CD4-positive, alpha-beta T cell (primary cell): Measurements from ENCODE around the gene XYLT1. TPM values are rescaled to one million over a fixed set of nuclear protein-coding genes. Genes with fewer than 3 reads are reported as not detected.

Experiments
- ATAC-seq: fragments of 200-7000 bp; cut with Tn5 transposase; one replicate; pipeline ENCODE4 v1.10.0; 2022; ENCODE audit warnings: mild to moderate bottlenecking; ENCODE audit not compliant: poor library complexity
- CTCF ChIA-PET: fragments of 350-600 bp; sonication (Branson Sonifier 250); formaldehyde crosslinking; loops from one replicate; lab custom pipeline; 2021; ENCODE audit warnings: antibody characterized with exemption, inconsistent platforms; lab: Charles Lee
- POLR2A ChIA-PET: fragments of 350-600 bp; sonication (Branson Sonifier 250); formaldehyde crosslinking; loops from one replicate; lab custom pipeline; 2021; ENCODE audit warnings: antibody characterized with exemption, inconsistent platforms; lab: Charles Lee
- DNase-seq, 14 experiments: peaks; one replicate each; pipeline ENCODE4 v3.0.0-alpha.2; 2013 to 2020; ENCODE audit warnings: mixed read lengths in 2 of 14
- H3K27ac ChIP-seq, 2 donors: one replicate each; pipeline versions ENCODE4 v1.5.1 to v1.7.0; 2013; ENCODE audit warnings: low read length in 2 of 2, low read depth in 1 of 2, mild to moderate bottlenecking in 1 of 2
- H3K27me3 ChIP-seq, 2 experiments: 1 replicate in 1 of 2; 2 replicates in 1 of 2; pipeline versions ENCODE4 v1.6.1 to v1.7.0; 2013; ENCODE audit warnings: low read length in 2 of 2, control low read depth in 1 of 2, mild to moderate bottlenecking in 1 of 2, moderate library complexity in 1 of 2; ENCODE audit not compliant: insufficient read depth in 2 of 2, control insufficient read depth in 1 of 2
- H3K36me3 ChIP-seq: one replicate; pipeline ENCODE4 v1.6.1; 2013; ENCODE audit warnings: low read length, control low read depth; ENCODE audit not compliant: insufficient read depth
- H3K4me1 ChIP-seq: one replicate; pipeline ENCODE4 v1.6.1; 2013; ENCODE audit warnings: low read length, control low read depth; ENCODE audit not compliant: insufficient read depth
- H3K4me3 ChIP-seq: one replicate; pipeline ENCODE4 v1.5.1; 2013; ENCODE audit warnings: mild to moderate bottlenecking, low read length, moderate library complexity
- H3K9me3 ChIP-seq, 2 experiments: 1 replicate in 1 of 2; 2 replicates in 1 of 2; pipeline versions ENCODE4 v1.6.1 to v1.7.0; 2013; ENCODE audit warnings: low read length in 2 of 2, mild to moderate bottlenecking in 2 of 2, control low read depth in 1 of 2, moderate library complexity in 1 of 2; ENCODE audit not compliant: control insufficient read depth in 1 of 2, insufficient read depth in 1 of 2
- H3K27ac Mint-ChIP-seq: one replicate; pipeline ENCODE4 v1.8.0; 2020; ENCODE audit warnings: mixed read lengths
- H3K27me3 Mint-ChIP-seq: one replicate; pipeline ENCODE4 v1.8.0; 2021; ENCODE audit warnings: mixed read lengths
- H3K36me3 Mint-ChIP-seq: one replicate; pipeline ENCODE4 v1.8.0; 2021; ENCODE audit warnings: low read depth, mixed read lengths
- H3K4me1 Mint-ChIP-seq: one replicate; pipeline ENCODE4 v1.8.0; 2021; ENCODE audit warnings: low read depth, mixed read lengths
- H3K4me3 Mint-ChIP-seq: one replicate; pipeline ENCODE4 v1.8.0; 2020; ENCODE audit warnings: mild to moderate bottlenecking, mixed read lengths
- H3K9me3 Mint-ChIP-seq: one replicate; pipeline ENCODE4 v1.8.0; 2020; ENCODE audit warnings: mixed read lengths
- intact Hi-C, 2 experiments: fragments of 100-400 bp; cut with DNase I in 1 of 2; cut with micrococcal nuclease in 1 of 2; formaldehyde crosslinking; loops; one replicate each; pipeline versions ENCODE4 v1.15.1 to v1.9.0; 2023 to 2025; cut with DNase I, micrococcal nuclease
- total RNA-seq, 174 experiments: library from RNA in 2 of 174; stranded (reverse) in 2 of 174; gene quantifications; one replicate each; pipeline ENCODE4 v1.2.3 and lab custom pipeline; 2021 to 2026
- TF ChIP-seq, protein P1 (sequence below): fragments of 200-600 bp; IDR thresholded peaks from one replicate; pipeline ENCODE4 v1.8.0; 2022; ENCODE audit warnings: antibody characterized with exemption, mild to moderate bottlenecking

Gene XYLT1
- total RNA-seq, 2 experiments from 2014 or later = 26.0 to 27.1 TPM

DNA sequence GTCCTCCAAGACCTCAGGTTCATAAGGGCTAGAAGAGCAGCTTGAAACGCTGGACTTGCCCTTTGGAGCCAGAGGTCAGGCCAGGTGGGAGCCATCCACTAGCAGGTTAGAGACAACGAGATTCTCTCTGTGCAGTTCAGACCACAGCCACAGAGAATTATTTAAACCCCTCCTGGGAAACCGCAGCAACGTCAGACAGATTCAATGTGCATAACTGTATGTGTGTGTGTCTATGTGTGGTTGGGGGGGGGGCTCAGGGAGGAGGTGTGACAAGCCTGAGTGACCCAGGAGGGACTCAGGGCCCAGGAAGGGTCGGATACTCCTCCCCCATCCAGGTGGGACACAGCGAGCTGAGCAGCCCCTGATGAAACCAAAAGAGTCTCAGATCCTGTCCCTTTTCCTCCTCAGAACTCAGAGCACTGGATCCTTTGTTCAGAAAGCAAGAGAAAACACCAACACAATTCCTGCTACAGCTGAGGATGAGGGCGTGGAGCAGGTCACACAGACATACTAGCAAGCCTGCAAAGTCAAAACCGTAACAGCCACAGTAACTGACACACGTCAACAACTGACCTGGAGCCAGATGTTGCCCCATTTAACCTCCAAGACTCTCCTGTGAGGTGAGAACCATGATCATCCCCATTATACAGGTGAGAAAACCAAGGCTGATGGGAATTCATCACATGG is 66.8 kb downstream of the XYLT1 start:
- TF ChIP-seq, protein P1, sequence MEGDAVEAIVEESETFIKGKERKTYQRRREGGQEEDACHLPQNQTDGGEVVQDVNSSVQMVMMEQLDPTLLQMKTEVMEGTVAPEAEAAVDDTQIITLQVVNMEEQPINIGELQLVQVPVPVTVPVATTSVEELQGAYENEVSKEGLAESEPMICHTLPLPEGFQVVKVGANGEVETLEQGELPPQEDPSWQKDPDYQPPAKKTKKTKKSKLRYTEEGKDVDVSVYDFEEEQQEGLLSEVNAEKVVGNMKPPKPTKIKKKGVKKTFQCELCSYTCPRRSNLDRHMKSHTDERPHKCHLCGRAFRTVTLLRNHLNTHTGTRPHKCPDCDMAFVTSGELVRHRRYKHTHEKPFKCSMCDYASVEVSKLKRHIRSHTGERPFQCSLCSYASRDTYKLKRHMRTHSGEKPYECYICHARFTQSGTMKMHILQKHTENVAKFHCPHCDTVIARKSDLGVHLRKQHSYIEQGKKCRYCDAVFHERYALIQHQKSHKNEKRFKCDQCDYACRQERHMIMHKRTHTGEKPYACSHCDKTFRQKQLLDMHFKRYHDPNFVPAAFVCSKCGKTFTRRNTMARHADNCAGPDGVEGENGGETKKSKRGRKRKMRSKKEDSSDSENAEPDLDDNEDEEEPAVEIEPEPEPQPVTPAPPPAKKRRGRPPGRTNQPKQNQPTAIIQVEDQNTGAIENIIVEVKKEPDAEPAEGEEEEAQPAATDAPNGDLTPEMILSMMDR = no peak
- no peaks in the 10 kb centered on the region for H3K27me3 ChIP-seq
- ChIA-PET CTCF (no interaction called here), POLR2A (no interaction called here)
- H3K27me3 Mint-ChIP-seq = no peaks in the 10 kb centered on the region
- H3K4me3 ChIP-seq = no peak overlapping the region
- DNase-seq (no peak), ATAC-seq (no peak)
- H3K4me1 ChIP-seq = peaks cover 29% of the 10 kb centered on the region
- peaks cover 4% of the 10 kb centered on the region for H3K36me3 ChIP-seq
- H3K27ac ChIP-seq = no peak overlapping the region
- peaks cover 5% of the 10 kb centered on the region for H3K36me3 Mint-ChIP-seq
- intact Hi-C loops = no loop called here
- peaks cover 0 to 5% of the 10 kb centered on the region in 2 experiments for H3K9me3 ChIP-seq
- no peak overlapping the region for H3K4me3 Mint-ChIP-seq
- H3K9me3 Mint-ChIP-seq = no peaks in the 10 kb centered on the region
- H3K4me1 Mint-ChIP-seq = peaks cover 30% of the 10 kb centered on the region
- H3K27ac Mint-ChIP-seq = peak overlapping the region; percentile 52

DNA sequence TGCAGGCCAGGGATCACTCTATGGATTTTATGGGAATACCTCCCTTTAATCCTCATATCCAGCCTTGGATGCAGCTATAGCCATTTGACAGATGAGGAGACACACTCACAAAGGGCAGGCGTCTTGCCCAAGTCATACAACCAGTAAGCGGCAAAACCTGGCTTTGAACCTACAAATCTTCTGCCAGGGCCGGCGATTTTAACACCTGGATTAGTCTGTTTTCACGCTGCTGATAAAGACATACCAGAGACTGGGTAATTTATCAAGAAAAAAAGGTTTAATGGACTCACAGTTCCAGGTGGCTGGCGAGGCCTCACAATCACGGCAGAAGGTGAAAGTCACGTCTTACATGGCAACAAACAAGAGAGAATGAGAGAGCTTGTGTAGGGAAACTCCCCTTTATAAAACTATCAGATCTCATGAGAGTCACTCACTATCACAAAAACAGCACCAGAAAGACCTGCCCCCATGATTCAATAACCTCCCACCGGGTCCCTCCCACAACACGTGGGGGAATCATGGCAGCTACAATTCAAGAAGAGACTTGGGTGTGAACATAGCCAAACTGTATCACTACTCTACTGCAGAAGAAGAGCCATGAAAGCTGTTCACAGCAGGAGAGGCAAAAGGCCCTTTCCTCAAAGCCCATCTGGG is 67.5 kb downstream of the XYLT1 start:
- Mint-ChIP-seq H3K27ac (peak overlapping the region; percentile 52), H3K27me3 (no peaks in the 10 kb centered on the region), H3K9me3 (no peaks in the 10 kb centered on the region), H3K4me1 (peaks cover 31% of the 10 kb centered on the region), H3K4me3 (no peak overlapping the region), H3K36me3 (peaks cover 5% of the 10 kb centered on the region)
- Histone ChIP-seq H3K27me3 (no peaks in the 10 kb centered on the region), H3K4me1 (peaks cover 35% of the 10 kb centered on the region), H3K36me3 (peaks cover 4% of the 10 kb centered on the region), H3K4me3 (no peak overlapping the region), H3K9me3 (peaks cover 0 to under 1% of the 10 kb centered on the region in 2 experiments), H3K27ac (no peak overlapping the region)
- TF ChIP-seq, protein P1 = no peak
- CTCF ChIA-PET = no interaction called here
- no peak for DNase-seq
- intact Hi-C loops = no loop called here
- no peak for ATAC-seq
- POLR2A ChIA-PET = no interaction called here

DNA sequence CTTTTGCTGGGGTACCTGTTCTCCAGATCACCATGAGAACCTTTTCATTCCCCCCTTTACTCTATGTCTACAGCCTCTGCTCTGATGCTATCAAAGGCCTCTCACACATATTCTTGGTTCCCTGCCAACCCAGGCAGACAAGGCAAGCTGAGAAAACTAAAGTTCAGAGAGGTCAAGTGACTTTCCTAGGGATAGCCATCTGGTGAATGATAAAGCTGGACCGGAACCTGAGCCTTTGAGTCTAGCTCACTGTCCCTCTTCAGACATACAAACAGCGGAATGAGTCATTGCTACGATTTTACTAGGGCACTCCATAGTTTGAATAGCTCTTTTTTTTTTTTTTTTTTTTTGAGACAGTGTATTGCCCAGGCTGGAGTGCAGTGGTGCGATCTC is 73.3 kb downstream of the XYLT1 start:
- DNase-seq (peak in 7 of 14 experiments; percentile 15 to 71 (median 35)), ATAC-seq (peak; percentile 19)
- peak overlapping the region; percentile 59 to 89 for H3K27ac ChIP-seq
- H3K4me3 ChIP-seq = no peak overlapping the region
- no peaks in the 10 kb centered on the region for H3K36me3 ChIP-seq
- H3K4me1 ChIP-seq = peaks cover 82% of the 10 kb centered on the region
- intact Hi-C loops = loop anchor here (1.0 to 5.0 kb wide), 2 partner anchors 28 to 35 kb away; no protein-coding TSS in a partner anchor
- H3K27me3 ChIP-seq = no peaks in the 10 kb centered on the region
- Mint-ChIP-seq H3K9me3 (no peaks in the 10 kb centered on the region), H3K27ac (peak overlapping the region; percentile 99), H3K4me1 (peaks cover 73% of the 10 kb centered on the region), H3K4me3 (peak overlapping the region; percentile 82), H3K27me3 (no peaks in the 10 kb centered on the region), H3K36me3 (peaks cover 3% of the 10 kb centered on the region)
- ChIA-PET POLR2A (interaction anchor here (0.9 to 4.6 kb wide), 3 partner anchors 18 to 37 kb away, joined by 3 to 51 read pairs (median 3); no protein-coding TSS in a partner anchor), CTCF (no interaction called here)
- TF ChIP-seq, protein P1 = no peak
- H3K9me3 ChIP-seq = no peaks in the 10 kb centered on the region
